ENCODE results near the gene ZNF607.

The ZNF607 gene

GRCh38 chr19:37654118-37654517 lies 65.4 kb downstream of the ZNF607 start:
- DNase-seq (ENCODE audit: low spot score): no peak
- no peak for FAIRE-seq
